Stimulated activated memory B cell treated with anti-CD40 and anti-IgM and Interleukin-4, amounts not matched to agents 10 μg/mL and 1 μg/mL and 100 μg/mL, for 72 hours (primary cell): ENCODE data around the gene AGO3.
"Not testable (repeated sequence)": the region's sequence is repeated elsewhere in the genome, so short reads cannot be mapped to it uniquely, and the experiment has no call there.

Source experiments
- ATAC-seq: fragments of 150-1000 bp; cut with Tn5 transposase; 2 replicates; pipeline ENCODE4 v1.10.0; 2021
- H3K27ac Mint-ChIP-seq: one replicate; pipeline ENCODE4 v1.8.0; 2022; ENCODE audit warnings: mild to moderate bottlenecking, mixed read lengths
- H3K27me3 Mint-ChIP-seq: one replicate; pipeline ENCODE4 v1.8.0; 2022; ENCODE audit warnings: mixed read lengths
- H3K36me3 Mint-ChIP-seq: one replicate; pipeline ENCODE4 v1.8.0; 2022; ENCODE audit warnings: mixed read lengths
- H3K4me1 Mint-ChIP-seq: one replicate; pipeline ENCODE4 v1.8.0; 2022; ENCODE audit warnings: mixed read lengths
- H3K4me3 Mint-ChIP-seq: one replicate; pipeline ENCODE4 v1.8.0; 2022; ENCODE audit warnings: mild to moderate bottlenecking, moderate library complexity, mixed read lengths
- H3K9me3 Mint-ChIP-seq: one replicate; pipeline ENCODE4 v1.8.0; 2022; ENCODE audit warnings: mixed read lengths

The AGO3 gene

GRCh38 chr1:36016686-36017085 is 85.8 kb downstream of the AGO3 start:
- no peaks in the 10 kb centered on the region for H3K4me1 Mint-ChIP-seq
- peaks cover 40% of the 10 kb centered on the region for H3K36me3 Mint-ChIP-seq
- ATAC-seq, result no peak
- H3K27me3 Mint-ChIP-seq, result no peaks in the 10 kb centered on the region
- H3K27ac Mint-ChIP-seq, result no peak overlapping the region
- no peaks in the 10 kb centered on the region for H3K9me3 Mint-ChIP-seq
- H3K4me3 Mint-ChIP-seq, result no peak overlapping the region

DNA sequence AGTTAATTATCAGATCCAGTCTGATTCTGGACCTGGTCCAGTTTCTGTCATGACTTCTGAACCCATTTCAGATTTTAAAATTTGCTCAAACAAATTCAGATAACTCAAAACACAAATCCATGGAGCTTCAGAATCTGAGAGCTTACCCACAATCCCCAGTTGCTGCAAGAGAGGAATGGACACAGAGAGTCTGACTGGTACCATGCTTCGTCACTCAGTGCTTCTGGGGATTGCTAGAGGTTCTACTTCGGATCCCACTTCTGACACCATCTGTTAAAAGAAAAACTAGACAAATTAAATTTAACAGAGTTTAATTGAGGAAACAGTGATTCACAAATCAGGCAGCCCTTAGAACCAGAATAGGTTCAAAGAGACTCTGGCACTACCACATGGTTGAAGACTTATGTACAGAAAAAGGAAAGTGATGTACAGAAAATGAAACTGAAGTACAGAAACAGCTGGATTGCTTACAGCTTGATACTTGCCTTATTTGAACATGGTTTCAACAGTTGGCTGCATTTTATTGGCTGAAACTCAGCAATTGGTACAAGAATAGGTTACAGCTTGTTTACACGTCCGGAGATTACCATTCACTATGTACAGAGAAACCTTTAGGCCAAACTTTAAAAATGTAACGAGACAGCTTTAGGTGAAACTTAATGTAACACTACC is 92.3 kb downstream of the AGO3 start:
- H3K9me3 Mint-ChIP-seq, result no peaks in the 10 kb centered on the region
- ATAC-seq, result no peak
- H3K4me3 Mint-ChIP-seq, result no peak overlapping the region
- H3K27ac Mint-ChIP-seq, result peak overlapping the region; percentile 17
- no peaks in the 10 kb centered on the region for H3K27me3 Mint-ChIP-seq
- H3K36me3 Mint-ChIP-seq, result peaks cover 48% of the 10 kb centered on the region
- no peaks in the 10 kb centered on the region for H3K4me1 Mint-ChIP-seq

GRCh38 chr1:36024024-36024423 is 93.1 kb downstream of the AGO3 start:
- peaks cover 45% of the 10 kb centered on the region for H3K36me3 Mint-ChIP-seq

DNA sequence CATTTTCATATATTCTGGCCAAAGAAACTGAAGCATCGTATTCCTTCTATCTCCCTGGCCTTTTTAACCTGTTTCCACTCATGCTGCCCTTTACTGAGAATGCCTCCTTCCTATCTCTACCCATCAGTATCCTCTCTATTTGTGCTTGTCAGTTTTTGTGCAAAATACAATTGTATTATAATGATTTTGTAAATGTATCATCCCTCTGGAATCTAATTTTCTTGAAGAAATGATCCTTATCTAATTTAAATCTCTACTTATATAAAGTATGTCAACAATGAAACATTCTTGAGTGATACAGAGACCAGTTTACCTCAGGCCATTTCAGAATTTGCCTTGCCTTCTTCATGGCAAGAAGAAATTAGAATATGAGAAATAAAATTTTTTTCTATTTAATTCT is 93.9 kb downstream of the AGO3 start:
- H3K27ac Mint-ChIP-seq, result no peak overlapping the region
- no peak for ATAC-seq
- H3K4me1 Mint-ChIP-seq, result no peaks in the 10 kb centered on the region
- H3K27me3 Mint-ChIP-seq, result no peaks in the 10 kb centered on the region
- no peak overlapping the region for H3K4me3 Mint-ChIP-seq
- H3K36me3 Mint-ChIP-seq, result peaks cover 41% of the 10 kb centered on the region
- no peaks in the 10 kb centered on the region for H3K9me3 Mint-ChIP-seq

More at GRCh38 chr1:36024024-36024423, 93.1 kb downstream of the AGO3 start:
- peak overlapping the region; percentile 17 for H3K27ac Mint-ChIP-seq
- not testable (repeated sequence) for H3K9me3 Mint-ChIP-seq, ATAC-seq, H3K27me3 Mint-ChIP-seq, H3K4me1 Mint-ChIP-seq, H3K4me3 Mint-ChIP-seq

DNA sequence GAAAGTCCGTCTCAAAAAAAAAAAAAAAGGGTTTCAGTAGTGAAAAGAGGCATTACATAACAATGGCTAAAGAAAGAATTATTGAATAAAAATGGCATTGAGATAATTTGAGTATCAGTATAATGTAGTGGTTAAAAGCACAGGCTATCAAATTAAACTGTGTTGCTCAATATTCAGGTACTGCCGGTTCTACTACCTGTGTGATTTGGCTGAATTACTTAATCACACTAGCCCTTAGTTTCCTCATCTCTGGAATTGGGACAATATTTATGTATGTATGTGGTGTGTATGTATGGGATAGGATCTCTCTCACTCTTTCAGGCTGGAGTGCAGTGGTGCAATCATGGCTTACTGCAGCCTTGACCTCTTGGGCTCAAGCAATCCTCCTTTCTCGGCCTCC is 96.9 kb downstream of the AGO3 start:
- H3K36me3 Mint-ChIP-seq, result peaks cover 53% of the 10 kb centered on the region
- H3K27me3 Mint-ChIP-seq, result no peaks in the 10 kb centered on the region
- no peaks in the 10 kb centered on the region for H3K9me3 Mint-ChIP-seq
- H3K4me3 Mint-ChIP-seq, result no peak overlapping the region
- ATAC-seq, result no peak
- no peak overlapping the region for H3K27ac Mint-ChIP-seq
- no peaks in the 10 kb centered on the region for H3K4me1 Mint-ChIP-seq

- no peaks in the 10 kb centered on the region for H3K4me1 Mint-ChIP-seq
- ATAC-seq, result no peak
- no peaks in the 10 kb centered on the region for H3K27me3 Mint-ChIP-seq
- peaks cover 54% of the 10 kb centered on the region for H3K36me3 Mint-ChIP-seq
- no peaks in the 10 kb centered on the region for H3K9me3 Mint-ChIP-seq
- H3K27ac Mint-ChIP-seq, result no peak overlapping the region
- no peak overlapping the region for H3K4me3 Mint-ChIP-seq
Measured at GRCh38 chr1:36031441-36031840, 100.5 kb downstream of the AGO3 start.

DNA sequence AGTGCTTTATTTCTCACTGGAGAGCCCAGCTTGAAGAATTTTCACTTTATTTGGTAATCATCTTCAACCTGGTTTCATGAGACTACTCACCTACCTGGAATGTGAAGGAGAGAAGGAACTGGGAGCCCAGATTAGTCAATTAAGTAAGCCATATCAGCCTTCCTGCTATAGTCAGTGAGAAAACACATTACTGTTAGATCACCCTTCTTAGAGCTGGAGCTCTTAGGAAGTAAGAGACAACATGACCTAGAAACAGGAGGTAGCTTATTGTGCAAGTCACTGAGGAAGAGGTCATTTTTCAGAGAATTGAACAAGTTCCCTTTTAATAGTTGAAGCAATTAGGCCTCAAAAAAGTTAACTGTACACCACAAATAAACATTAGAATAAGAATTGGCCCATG is 103.8 kb downstream of the AGO3 start:
- no peak for ATAC-seq
- H3K27ac Mint-ChIP-seq, result no peak overlapping the region
- H3K36me3 Mint-ChIP-seq, result peaks cover 48% of the 10 kb centered on the region
- no peaks in the 10 kb centered on the region for H3K9me3 Mint-ChIP-seq
- H3K27me3 Mint-ChIP-seq, result no peaks in the 10 kb centered on the region
- no peak overlapping the region for H3K4me3 Mint-ChIP-seq
- no peaks in the 10 kb centered on the region for H3K4me1 Mint-ChIP-seq

GRCh38 chr1:36035154-36035553 is 104.2 kb downstream of the AGO3 start:
- H3K27ac Mint-ChIP-seq, result no peak overlapping the region
- ATAC-seq, result no peak

DNA sequence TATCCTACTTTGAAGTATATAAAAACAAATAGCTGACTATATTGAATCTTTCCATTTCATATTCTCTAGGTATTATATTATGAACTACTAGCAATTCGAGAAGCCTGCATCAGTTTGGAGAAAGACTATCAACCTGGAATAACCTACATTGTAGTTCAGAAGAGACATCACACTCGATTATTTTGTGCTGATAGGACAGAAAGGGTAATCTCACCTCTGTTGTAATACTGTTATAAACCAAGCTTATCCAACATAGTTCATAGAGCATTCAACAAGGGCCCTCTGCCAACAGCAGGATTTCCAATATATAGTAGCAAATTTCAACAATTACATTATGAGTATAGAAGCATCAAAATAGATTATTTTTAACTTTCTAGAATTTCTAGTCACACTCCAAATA is 109.3 kb downstream of the AGO3 start:
- Mint-ChIP-seq H3K27ac (no peak overlapping the region), H3K9me3 (no peaks in the 10 kb centered on the region), H3K36me3 (peaks cover 38% of the 10 kb centered on the region), H3K4me3 (no peak overlapping the region), H3K27me3 (no peaks in the 10 kb centered on the region), H3K4me1 (no peaks in the 10 kb centered on the region)
- ATAC-seq, result no peak

More at GRCh38 chr1:36035154-36035553, 104.2 kb downstream of the AGO3 start:
- H3K4me1 Mint-ChIP-seq, result no peaks in the 10 kb centered on the region
- H3K36me3 Mint-ChIP-seq, result peaks cover 48% of the 10 kb centered on the region
- no peak overlapping the region for H3K4me3 Mint-ChIP-seq
- no peaks in the 10 kb centered on the region for H3K27me3 Mint-ChIP-seq
- no peaks in the 10 kb centered on the region for H3K9me3 Mint-ChIP-seq

- no peaks in the 10 kb centered on the region for H3K4me1 Mint-ChIP-seq
- H3K36me3 Mint-ChIP-seq, result peaks cover 61% of the 10 kb centered on the region
- no peak overlapping the region for H3K4me3 Mint-ChIP-seq
- no peak overlapping the region for H3K27ac Mint-ChIP-seq
- H3K9me3 Mint-ChIP-seq, result peaks cover 6% of the 10 kb centered on the region
- ATAC-seq, result no peak
- no peaks in the 10 kb centered on the region for H3K27me3 Mint-ChIP-seq
Measured at GRCh38 chr1:36051821-36052220, 120.9 kb downstream of the AGO3 start.

DNA sequence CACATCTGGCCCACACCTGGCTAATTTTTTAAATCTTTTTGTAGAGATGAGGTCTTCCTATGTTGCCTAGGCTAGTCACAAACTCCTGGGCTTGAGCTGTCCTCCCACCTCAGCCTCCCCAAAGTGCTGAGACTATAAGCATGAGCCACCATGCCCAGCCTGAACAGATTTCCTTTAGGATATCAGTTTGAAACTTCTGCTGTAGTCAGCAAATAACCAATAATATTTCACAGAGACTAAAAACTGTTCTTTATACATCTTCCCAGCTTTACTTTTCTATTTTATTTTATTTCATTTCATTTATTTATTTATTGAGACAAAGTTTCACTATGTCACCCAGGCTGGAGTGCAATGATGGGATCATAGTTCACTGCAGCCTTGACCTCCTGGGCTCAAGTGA is 123.1 kb downstream of the AGO3 start:
- H3K9me3 Mint-ChIP-seq, result no peaks in the 10 kb centered on the region
- H3K4me3 Mint-ChIP-seq, result no peak overlapping the region
- no peak for ATAC-seq
- no peak overlapping the region for H3K27ac Mint-ChIP-seq
- H3K36me3 Mint-ChIP-seq, result peaks cover 40% of the 10 kb centered on the region
- no peaks in the 10 kb centered on the region for H3K4me1 Mint-ChIP-seq
- no peaks in the 10 kb centered on the region for H3K27me3 Mint-ChIP-seq

GRCh38 chr1:36055706-36056105 is 124.8 kb downstream of the AGO3 start:
- H3K27me3 Mint-ChIP-seq, result no peaks in the 10 kb centered on the region

DNA sequence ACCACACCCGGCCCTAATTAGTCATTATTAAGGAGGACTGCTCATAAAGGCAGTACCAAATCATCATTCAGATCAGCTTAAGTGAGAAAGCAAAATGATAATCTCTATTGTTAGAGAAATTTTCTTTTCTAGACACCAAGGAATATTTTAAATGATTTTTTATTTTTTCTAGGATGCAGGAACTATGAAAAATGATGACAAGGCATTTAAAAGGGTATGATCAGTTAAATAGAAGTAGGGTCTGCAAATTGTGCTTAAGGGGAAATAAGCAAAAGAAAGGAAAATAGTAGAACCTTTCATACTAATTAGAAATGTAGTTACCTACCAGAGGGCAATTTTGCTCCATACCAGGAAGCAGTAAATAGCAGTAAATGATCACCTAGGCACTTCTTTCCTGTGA is 131.4 kb downstream of the AGO3 start:
- H3K27ac Mint-ChIP-seq, result no peak overlapping the region
- no peaks in the 10 kb centered on the region for H3K4me1 Mint-ChIP-seq
- H3K27me3 Mint-ChIP-seq, result no peaks in the 10 kb centered on the region
- no peaks in the 10 kb centered on the region for H3K9me3 Mint-ChIP-seq
- H3K36me3 Mint-ChIP-seq, result peaks cover 5% of the 10 kb centered on the region
- no peak overlapping the region for H3K4me3 Mint-ChIP-seq
- ATAC-seq, result no peak

More at GRCh38 chr1:36055706-36056105, 124.8 kb downstream of the AGO3 start:
- Mint-ChIP-seq H3K27ac (no peak overlapping the region), H3K9me3 (no peaks in the 10 kb centered on the region), H3K36me3 (peaks cover 33% of the 10 kb centered on the region), H3K4me1 (no peaks in the 10 kb centered on the region), H3K4me3 (no peak overlapping the region)
- no peak for ATAC-seq

DNA sequence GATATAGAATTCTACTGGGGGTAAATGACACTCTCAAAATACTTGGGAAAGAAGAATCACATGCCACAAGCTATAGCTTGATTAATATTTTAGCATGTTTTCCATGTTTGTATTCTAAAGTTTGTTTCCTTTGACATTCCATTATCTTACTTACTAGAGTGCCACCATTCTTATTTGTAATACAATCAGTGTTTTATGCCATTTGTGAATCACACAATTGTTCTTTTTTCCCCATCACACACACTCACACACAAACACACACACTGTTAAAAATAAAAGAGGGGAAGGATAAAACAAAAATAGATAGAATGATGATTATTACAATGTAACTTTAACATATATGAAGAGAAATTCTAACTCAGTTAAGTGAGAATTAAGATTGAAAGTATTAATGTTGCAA is 137.0 kb downstream of the AGO3 start:
- Mint-ChIP-seq H3K4me3 (no peak overlapping the region), H3K27me3 (no peaks in the 10 kb centered on the region), H3K9me3 (no peaks in the 10 kb centered on the region), H3K4me1 (no peaks in the 10 kb centered on the region), H3K27ac (no peak overlapping the region), H3K36me3 (no peaks in the 10 kb centered on the region)
- no peak for ATAC-seq

- H3K36me3 Mint-ChIP-seq, result no peaks in the 10 kb centered on the region
- no peaks in the 10 kb centered on the region for H3K9me3 Mint-ChIP-seq
- H3K4me1 Mint-ChIP-seq, result no peaks in the 10 kb centered on the region
- H3K27me3 Mint-ChIP-seq, result no peaks in the 10 kb centered on the region
- no peak for ATAC-seq
- no peak overlapping the region for H3K27ac Mint-ChIP-seq
- H3K4me3 Mint-ChIP-seq, result no peak overlapping the region
Measured at GRCh38 chr1:36068866-36069265, 138.0 kb downstream of the AGO3 start.

- H3K27me3 Mint-ChIP-seq, result no peaks in the 10 kb centered on the region
- H3K36me3 Mint-ChIP-seq, result no peaks in the 10 kb centered on the region
- no peak overlapping the region for H3K4me3 Mint-ChIP-seq
- ATAC-seq, result no peak
- H3K27ac Mint-ChIP-seq, result no peak overlapping the region
- H3K4me1 Mint-ChIP-seq, result no peaks in the 10 kb centered on the region
- H3K9me3 Mint-ChIP-seq, result no peaks in the 10 kb centered on the region
Measured at GRCh38 chr1:36070349-36070748, 139.4 kb downstream of the AGO3 start.
